Lower lobe of right lung (tissue), 2 donors: ENCODE results near the gene NRG2. TPM values are rescaled to one million over a fixed set of nuclear protein-coding genes. Genes with fewer than 3 reads are reported as not detected.

Source experiments
- ATAC-seq, 2 donors: fragments of 200-7000 bp; cut with Tn5 transposase; one replicate each; pipeline ENCODE4 v1.9.1; 2020 to 2022; ENCODE audit warnings: mild to moderate bottlenecking in 2 of 2, moderate library complexity in 2 of 2
- DNase-seq: peaks from one replicate; pipeline ENCODE4 v3.0.0-alpha.2; 2020
- H3K27ac ChIP-seq: fragments of 200-600 bp; one replicate; pipeline ENCODE4 v1.8.0; 2022
- H3K27me3 ChIP-seq: fragments of 200-600 bp; one replicate; pipeline ENCODE4 v1.8.0; 2022; ENCODE audit warnings: low read depth
- H3K36me3 ChIP-seq: fragments of 200-600 bp; one replicate; pipeline ENCODE4 v1.8.0; 2022; ENCODE audit warnings: mild to moderate bottlenecking
- H3K4me1 ChIP-seq: fragments of 200-600 bp; one replicate; pipeline ENCODE4 v1.8.0; 2022
- H3K4me3 ChIP-seq: fragments of 200-600 bp; one replicate; pipeline ENCODE4 v1.8.0; 2022; ENCODE audit warnings: mild to moderate bottlenecking
- H3K9me3 ChIP-seq: fragments of 200-600 bp; one replicate; pipeline ENCODE4 v1.8.0; 2022
- CTCF ChIP-seq: fragments of 200-600 bp; IDR thresholded peaks from one replicate; pipeline ENCODE4 v1.8.0; 2022; ENCODE audit warnings: antibody characterized with exemption, mild to moderate bottlenecking
- intact Hi-C: fragments of 100-400 bp; cut with DNase I; formaldehyde crosslinking; loops from one replicate; pipeline ENCODE4 v1.11.0; 2022
- total RNA-seq: library from RNA; stranded (reverse); fragmentation: NEBNext Ultra II Directional; extraction: Animal tissue kit (Norgen Biotek cat#: 25700); gene quantifications from one replicate; pipeline ENCODE4 v1.2.1, GENCODE V29; 2021
- donor health status: DM: no; HTN: yes; CAD: no; lungs with severe emphysema.

NRG2 gene
- total RNA-seq, 1 donor from 2014 or later, result 1.6 TPM

- DNase-seq (no peak), ATAC-seq (no peak)
- no peaks in the 10 kb centered on the region for H3K4me1 ChIP-seq
- no peaks in the 10 kb centered on the region for H3K9me3 ChIP-seq
- no peak for TF ChIP-seq CTCF
- no peak overlapping the region for H3K4me3 ChIP-seq
- H3K27me3 ChIP-seq, result peaks cover 7% of the 10 kb centered on the region
- no peak overlapping the region for H3K27ac ChIP-seq
- no peaks in the 10 kb centered on the region for H3K36me3 ChIP-seq
- intact Hi-C loops, result no loop called here
Observed at GRCh38 chr5:140049713-140050112, 6.6 kb upstream of the NRG2 start.

GRCh38 chr5:140049205-140049604, 6.1 kb upstream of the NRG2 start:
- H3K36me3 ChIP-seq, result no peaks in the 10 kb centered on the region
- intact Hi-C loops, result no loop called here
- peaks cover 11% of the 10 kb centered on the region for H3K27me3 ChIP-seq
- no peaks in the 10 kb centered on the region for H3K9me3 ChIP-seq
- no peak for DNase-seq
- no peak overlapping the region for H3K27ac ChIP-seq
- no peak for TF ChIP-seq CTCF
- no peak overlapping the region for H3K4me3 ChIP-seq
- H3K4me1 ChIP-seq, result no peaks in the 10 kb centered on the region
- no peak for ATAC-seq

- Histone ChIP-seq H3K9me3 (no peaks in the 10 kb centered on the region), H3K27ac (no peak overlapping the region), H3K27me3 (peaks cover 25% of the 10 kb centered on the region), H3K4me1 (peaks cover 32% of the 10 kb centered on the region), H3K36me3 (no peaks in the 10 kb centered on the region), H3K4me3 (no peak overlapping the region)
- no peak for TF ChIP-seq CTCF
- intact Hi-C loops, result no loop called here
- ATAC-seq (no peak), DNase-seq (no peak)
Observed at GRCh38 chr5:140044041-140044440, 942 bp upstream of the NRG2 start.

- peak overlapping the region; percentile 39 for H3K27ac ChIP-seq
- intact Hi-C loops, result no loop called here
- no peaks in the 10 kb centered on the region for H3K9me3 ChIP-seq
- peak overlapping the region; percentile 66 for H3K4me3 ChIP-seq
- H3K27me3 ChIP-seq, result peaks cover 25% of the 10 kb centered on the region
- H3K36me3 ChIP-seq, result no peaks in the 10 kb centered on the region
- ATAC-seq, result peak in 1 of 2 donors; percentile 17
- H3K4me1 ChIP-seq, result peaks cover 37% of the 10 kb centered on the region
- TF ChIP-seq CTCF, result no peak
- no peak for DNase-seq
Observed at GRCh38 chr5:140043508-140043872, 391 bp upstream of the NRG2 start.

GRCh38 chr5:140042393-140042642, 781 bp downstream of the NRG2 start:
- peaks cover 25% of the 10 kb centered on the region for H3K27me3 ChIP-seq
- no peak overlapping the region for H3K27ac ChIP-seq
- H3K36me3 ChIP-seq, result no peaks in the 10 kb centered on the region
- no peak for TF ChIP-seq CTCF
- peaks cover 41% of the 10 kb centered on the region for H3K4me1 ChIP-seq
- ATAC-seq (no peak), DNase-seq (no peak)
- H3K4me3 ChIP-seq, result peak overlapping the region; percentile 66
- intact Hi-C loops, result no loop called here
- no peaks in the 10 kb centered on the region for H3K9me3 ChIP-seq
